GM12878 (cell line): ENCODE data around the gene GRN. TPM values are rescaled to one million over a fixed set of nuclear protein-coding genes. Genes with fewer than 3 reads are reported as not detected.

Experiments used
- ATAC-seq: fragments of 200-7000 bp; cut with Tn5 transposase; 3 replicates; pipeline ENCODE4 v1.9.1; 2020; ENCODE audit warnings: mild to moderate bottlenecking, moderate library complexity
- BruUV-seq: library from RNA; stranded (reverse); fragments of 400-500 nt; replicated peaks from 2 replicates; lab custom pipeline; 2021; lab: Mats Ljungman, UMichigan
- CTCF ChIA-PET: fragments of 300-600 bp; sonication (Branson Sonifier 250); formaldehyde crosslinking; extraction: SDS; loops from one replicate; lab custom pipeline; 2021; ENCODE audit warnings: inconsistent platforms; lab: Yijun Ruan, JAX
- POLR2A ChIA-PET: fragments of 350-600 bp; formaldehyde crosslinking; extraction: SDS; loops from one replicate; lab custom pipeline; 2021; ENCODE audit warnings: inconsistent platforms; lab: Charles Lee
- RAD21 ChIA-PET: fragments of 300-600 bp; sonication (Branson Sonifier 250); formaldehyde crosslinking; loops from one replicate; lab custom pipeline; 2023; ENCODE audit warnings: antibody characterized with exemption; ENCODE audit not compliant: unreplicated experiment; lab: Charles Lee
- SMC1A ChIA-PET: fragments of 300-600 bp; sonication (Branson Sonifier 250); formaldehyde crosslinking; loops from one replicate; lab custom pipeline; 2023; ENCODE audit not compliant: unreplicated experiment, uncharacterized antibody; lab: Charles Lee
- DNase-seq: peaks from one replicate; pipeline ENCODE4 v3.0.0-alpha.2; 2011; ENCODE audit warnings: low read depth, low spot score
- FAIRE-seq: peaks from 3 replicates; lab custom pipeline; 2011; peaks lifted over from hg19 to GRCh38; lab: Jason Lieb, UNC
- H2AFZ ChIP-seq: 2 replicates; pipeline ENCODE4 v1.6.0; 2011; ENCODE audit warnings: low read depth, low read length, control low read depth; ENCODE audit not compliant: control insufficient read depth
- H3K27ac ChIP-seq: 2 replicates; pipeline ENCODE4 v1.5.1; 2011; ENCODE audit warnings: control low read depth; ENCODE audit not compliant: control insufficient read depth, insufficient read depth
- H3K27me3 ChIP-seq, 2 experiments: replicated peaks in 1 of 2; 2 replicates each; pipeline versions ENCODE4 v1.6.0 to v1.6.1; 2011; ENCODE audit warnings: low read length in 1 of 2; ENCODE audit not compliant: control insufficient read depth in 2 of 2, insufficient read depth in 2 of 2
- H3K36me3 ChIP-seq, 2 experiments: 2 replicates each; pipeline ENCODE4 v1.5.1; 2011; ENCODE audit warnings: low read length in 1 of 2; ENCODE audit not compliant: control insufficient read depth in 2 of 2, insufficient read depth in 2 of 2
- H3K4me1 ChIP-seq: 2 replicates; pipeline ENCODE4 v1.6.1; 2011; ENCODE audit warnings: mild to moderate bottlenecking, low read length, moderate library complexity, mixed read lengths; ENCODE audit not compliant: control insufficient read depth, insufficient read depth
- H3K4me2 ChIP-seq: 2 replicates; pipeline ENCODE4 v1.6.0; 2011; ENCODE audit warnings: control low read depth; ENCODE audit not compliant: control insufficient read depth, insufficient read depth
- H3K4me3 ChIP-seq: fragments of 200-600 bp; sonication (generic); 2 replicates; pipeline ENCODE4 v1.5.1; 2016
- H3K79me2 ChIP-seq: 2 replicates; pipeline ENCODE4 v1.6.0; 2011; ENCODE audit warnings: low read length; ENCODE audit not compliant: control insufficient read depth, insufficient read depth
- H3K9ac ChIP-seq: 2 replicates; pipeline ENCODE4 v1.8.0; 2011; ENCODE audit warnings: low read length, control low read depth, mixed read lengths; ENCODE audit not compliant: control insufficient read depth, insufficient read depth
- H3K9me3 ChIP-seq: replicated peaks from 3 replicates; pipeline ENCODE4 v1.5.1; 2011; ENCODE audit warnings: mild to moderate bottlenecking, low read length; ENCODE audit not compliant: control insufficient read depth, insufficient read depth
- H4K20me1 ChIP-seq: 2 replicates; pipeline ENCODE4 v1.6.0; 2011; ENCODE audit not compliant: control insufficient read depth, insufficient read depth
- BHLHE40 ChIP-seq, 2 experiments: fragments of 450-650 bp in 1 of 2; IDR thresholded peaks; 2 replicates each; pipeline ENCODE4 v1.6.1; 2011 to 2017; ENCODE audit warnings: low read depth in 2 of 2, borderline replicate concordance in 1 of 2, improper control_type of control experiment in 1 of 2, low read length in 1 of 2, mild to moderate bottlenecking in 1 of 2
- MEF2A ChIP-seq: IDR thresholded peaks from 2 replicates; pipeline ENCODE4 v1.6.1; 2011; ENCODE audit warnings: low read depth, mild to moderate bottlenecking, low read length, moderate library complexity; ENCODE audit not compliant: insufficient read depth
- NR2F1 ChIP-seq: fragments of 450-650 bp; conservative IDR thresholded peaks from 2 replicates; pipeline ENCODE4 v1.6.1; 2017; ENCODE audit warnings: mild to moderate bottlenecking
- PML ChIP-seq: IDR thresholded peaks from 2 replicates; pipeline ENCODE4 v1.6.1; 2012; ENCODE audit warnings: low read length, inconsistent platforms
- SRF ChIP-seq, 2 experiments: IDR thresholded peaks; 2 replicates each; pipeline ENCODE4 v1.6.1; 2011; ENCODE audit warnings: low read depth in 2 of 2, low read length in 2 of 2, mild to moderate bottlenecking in 1 of 2, moderate library complexity in 1 of 2
- STAT3 ChIP-seq: IDR thresholded peaks from 2 replicates; pipeline ENCODE4 v1.6.1; 2011; ENCODE audit warnings: low read depth, low read length, improper control_type of control experiment
- ZZZ3 ChIP-seq: IDR thresholded peaks from 2 replicates; pipeline ENCODE4 v1.6.1; 2011; ENCODE audit warnings: low read depth; ENCODE audit not compliant: control insufficient read depth, insufficient read length
- WGBS: methylation state at CpG from one replicate; pipeline ENCODE4 v1.1.6; 2016; ENCODE audit warnings: low lambda C conversion rate; ENCODE audit not compliant: insufficient replicate concordance, insufficient coverage; ENCODE audit errors: missing lambda C conversion rate; 5-methylcytosine and 5-hydroxymethylcytosine counted together
- in situ Hi-C: fragments of 300-500 bp; cut with MboI; formaldehyde crosslinking; loops from 9 replicates; pipeline ENCODE4 v1.14.3; 2018; ENCODE audit warnings: mixed read lengths
- intact Hi-C: fragments of 100-400 bp; cut with micrococcal nuclease; formaldehyde crosslinking; loops from one replicate; pipeline ENCODE4 v1.14.2; 2022; ENCODE audit not compliant: unreplicated experiment
- polyA plus RNA-seq, 11 experiments: library from polyadenylated mRNA; depleted of rRNA in 4 of 11; unstranded in 6 of 11; stranded (reverse) in 5 of 11; fragments of >200 nt; fragmentation: Nextera tagmentation in 4 of 11; fragmentation: Illumina TruSeq in 1 of 11; extraction: Ambion mirVana in 4 of 11; extraction: Trizol in 1 of 11; gene quantifications; 1 replicate in 1 of 11; 2 replicates in 10 of 11; pipeline versions ENCODE4 v1.2.1 to v1.2.3, GENCODE V29; 2011 to 2016; ENCODE audit warnings: inconsistent platforms in 2 of 11, missing spikeins in 2 of 11, low read depth in 1 of 11
- total RNA-seq, 4 experiments: library from RNA; depleted of rRNA in 3 of 4; stranded (reverse); fragments of >200 nt in 3 of 4; fragmentation: Illumina TruSeq in 1 of 4; extraction: Trizol in 1 of 4; gene quantifications; 2 replicates each; pipeline versions ENCODE4 v1.2.1 to v1.2.3, GENCODE V29; 2013 to 2021
- TF ChIP-seq, protein P1 (sequence below): IDR thresholded peaks from 2 replicates; pipeline ENCODE4 v1.6.1; 2012; ENCODE audit warnings: low read depth, low read length, improper control_type of control experiment

GRN gene
- total and polyA plus RNA-seq, 10 of the 15 experiments (the other 5 are each of a cell fraction or from before 2014, with no cell fraction given), result 22.3 to 389 (median 139) TPM

DNA sequence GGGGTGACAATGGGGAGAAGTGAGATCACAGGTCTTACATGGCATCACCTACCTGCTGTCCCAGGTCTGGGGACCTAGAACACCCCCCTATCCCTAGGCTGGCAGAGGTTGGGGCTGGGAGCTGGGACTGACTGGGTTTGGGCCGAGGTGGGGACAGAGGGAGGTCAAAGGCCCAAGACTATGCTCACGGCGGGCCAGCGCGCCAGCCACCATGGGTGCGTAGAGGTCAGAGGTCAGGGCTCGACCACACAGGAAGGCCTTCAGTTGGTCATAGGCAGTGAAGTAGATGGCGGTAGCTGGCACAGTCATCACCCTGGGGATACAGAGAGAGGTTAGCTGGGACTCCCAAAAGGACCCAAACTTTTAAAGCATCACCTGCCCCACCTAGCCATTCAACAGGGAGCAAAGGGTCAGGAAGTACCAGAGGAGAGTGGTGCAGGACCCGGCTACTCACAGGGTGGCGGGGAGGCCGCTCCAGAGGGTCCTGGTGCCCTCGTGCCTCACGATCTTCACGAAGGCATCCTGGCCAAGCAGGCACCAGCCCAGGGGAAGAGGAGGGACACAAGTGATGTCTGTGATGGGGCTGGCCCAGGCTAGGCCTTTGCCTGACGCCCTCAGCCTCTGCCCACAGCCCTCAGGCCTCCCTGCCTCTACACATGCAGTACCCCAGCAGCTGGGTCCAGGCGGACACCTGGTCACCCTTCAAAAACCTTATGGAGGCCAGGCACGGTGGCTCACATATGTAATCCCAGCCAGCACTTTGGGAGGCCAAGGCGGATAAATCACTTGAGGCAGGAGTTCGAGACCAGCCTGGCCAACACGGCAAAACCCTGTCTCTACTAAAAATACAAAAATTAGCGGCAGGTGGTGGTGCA is 23.6 kb upstream of the GRN start:
- Histone ChIP-seq H3K27ac (no peak overlapping the region), H3K36me3 (peaks cover 8 to 19% of the 10 kb centered on the region in 2 experiments; a peak in 3 of 4 replicates), H3K4me3 (no peak overlapping the region), H4K20me1 (0 out of 2 replicates have a peak, but pooled peaks cover under 1% of the 10 kb centered on the region), H2AFZ (no peak overlapping the region), H3K27me3 (peaks cover 0 to 3% of the 10 kb centered on the region in 2 experiments; a peak in 1 of 4 replicates), H3K9ac (no peak overlapping the region), H3K79me2 (peaks cover 26% of the 10 kb centered on the region), H3K4me2 (no peak overlapping the region), H3K9me3 (no peaks in the 10 kb centered on the region), H3K4me1 (peaks cover 5% of the 10 kb centered on the region; the same call in 1 of the 2 replicates)
- intact Hi-C loops (no loop called here), in situ Hi-C loops (no loop called here)
- no TSS peak for BruUV-seq
- CTCF ChIA-PET, result interaction anchor here (2.4 kb wide), 1 partner anchor 112 kb away, joined by 6 read pairs; no protein-coding TSS in a partner anchor
- POLR2A ChIA-PET, result interaction anchor here (0.5 to 0.6 kb wide), 3 partner anchors 45 to 100 kb away, joined by 3 read pairs; no protein-coding TSS in a partner anchor
- WGBS, result 98% methylated on average over 21 of the region's 21 CpGs
- no peak for DNase-seq
- no peak for ATAC-seq
- RAD21 ChIA-PET, result interaction anchor here (0.6 to 2.0 kb wide), 2 partner anchors 19 to 112 kb away, joined by 3 to 4 read pairs; no protein-coding TSS in a partner anchor
- no peak for FAIRE-seq
- SMC1A ChIA-PET, result interaction anchor here (1.2 to 1.8 kb wide), 3 partner anchors 63 to 112 kb away, joined by 3 to 4 read pairs (median 4); no protein-coding TSS in a partner anchor
- TF ChIP-seq PML (no peak), MEF2A (no peak), BHLHE40 (IDR thresholded peaks at IDR 0.05; ENCODE audit: borderline replicate concordance in 1 of 2, low read depth in 2 of 2, low read length in 1 of 2) (no peak), STAT3 (no peak), ZZZ3 (no peak), SRF (IDR thresholded peaks at IDR 0.05; ENCODE audit: low read depth in 2 of 2, low read length in 2 of 2) (no peak), NR2F1 (0 out of 2 replicates have a peak, but pooled peaks have one; percentile 36)
- TF ChIP-seq, protein P1, sequence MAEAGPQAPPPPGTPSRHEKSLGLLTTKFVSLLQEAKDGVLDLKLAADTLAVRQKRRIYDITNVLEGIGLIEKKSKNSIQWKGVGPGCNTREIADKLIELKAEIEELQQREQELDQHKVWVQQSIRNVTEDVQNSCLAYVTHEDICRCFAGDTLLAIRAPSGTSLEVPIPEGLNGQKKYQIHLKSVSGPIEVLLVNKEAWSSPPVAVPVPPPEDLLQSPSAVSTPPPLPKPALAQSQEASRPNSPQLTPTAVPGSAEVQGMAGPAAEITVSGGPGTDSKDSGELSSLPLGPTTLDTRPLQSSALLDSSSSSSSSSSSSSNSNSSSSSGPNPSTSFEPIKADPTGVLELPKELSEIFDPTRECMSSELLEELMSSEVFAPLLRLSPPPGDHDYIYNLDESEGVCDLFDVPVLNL, result no peak
- TF ChIP-seq, all 136 proteins: peak for 1
